PC-9 (cell line): ENCODE measurements around the gene PSMD13. TPM values are rescaled to one million over a fixed set of nuclear protein-coding genes. Genes with fewer than 3 reads are reported as not detected.

Experiments used
- BruUV-seq: library from RNA; stranded (reverse); fragments of 400-500 nt; replicated peaks from 2 replicates; lab custom pipeline; 2021; lab: Mats Ljungman, UMichigan
- CTCF ChIA-PET: fragments of 300-600 bp; sonication (Branson Sonifier 250); formaldehyde crosslinking; loops from one replicate; lab custom pipeline; 2022; ENCODE audit warnings: antibody characterized with exemption; lab: Charles Lee
- POLR2A ChIA-PET: fragments of 300-600 bp; sonication (Branson Sonifier 250); formaldehyde crosslinking; loops from one replicate; lab custom pipeline; 2022; ENCODE audit warnings: antibody characterized with exemption; ENCODE audit not compliant: unreplicated experiment; lab: Charles Lee
- DNase-seq, 2 experiments: peaks; one replicate each; pipeline versions ENCODE4 v3.0.0 to v3.0.0-alpha.2; 2015 to 2022; ENCODE audit warnings: mixed read lengths in 1 of 2
- H2AFZ ChIP-seq: fragments of 200-600 bp; sonication (generic); 2 replicates; pipeline ENCODE4 v1.8.1; 2017; ENCODE audit warnings: antibody characterized with exemption
- H3F3A ChIP-seq: fragments of 200-600 bp; sonication (generic); 2 replicates; pipeline ENCODE4 v1.8.1; 2017; ENCODE audit warnings: antibody characterized with exemption, mild to moderate bottlenecking, low read depth; ENCODE audit not compliant: insufficient read depth
- H3K27ac ChIP-seq: fragments of 200-600 bp; sonication (generic); 2 replicates; pipeline ENCODE4 v1.6.1; 2016; ENCODE audit warnings: mixed run types
- H3K27me3 ChIP-seq: fragments of 200-600 bp; sonication (generic); 2 replicates; pipeline ENCODE4 v1.6.1; 2016; ENCODE audit warnings: low read depth, mixed run types; ENCODE audit not compliant: insufficient read depth
- H3K36me3 ChIP-seq: fragments of 200-600 bp; sonication (generic); 2 replicates; pipeline ENCODE4 v1.6.1; 2016; ENCODE audit warnings: low read depth, mixed run types
- H3K4me1 ChIP-seq: fragments of 200-600 bp; sonication (generic); replicated peaks from 2 replicates; pipeline ENCODE4 v1.6.1; 2016; ENCODE audit warnings: mixed run types; ENCODE audit not compliant: insufficient read depth
- H3K4me2 ChIP-seq: fragments of 200-600 bp; sonication (generic); 2 replicates; pipeline ENCODE4 v1.6.1; 2017; ENCODE audit warnings: mixed run types
- H3K4me3 ChIP-seq: fragments of 200-600 bp; sonication (generic); 2 replicates; pipeline ENCODE4 v1.6.1; 2016; ENCODE audit warnings: mixed run types
- H3K79me2 ChIP-seq: fragments of 200-600 bp; sonication (generic); 2 replicates; pipeline ENCODE4 v1.6.1; 2017; ENCODE audit warnings: low read depth, mixed run types
- H3K9me2 ChIP-seq: fragments of 200-600 bp; sonication (generic); 2 replicates; pipeline ENCODE4 v1.8.1; 2017; ENCODE audit warnings: mild to moderate bottlenecking; ENCODE audit not compliant: insufficient read depth
- H3K9me3 ChIP-seq: fragments of 200-600 bp; sonication (generic); 2 replicates; pipeline ENCODE4 v1.8.1; 2016; ENCODE audit warnings: low read depth; ENCODE audit not compliant: insufficient read depth
- H4K20me1 ChIP-seq: fragments of 200-600 bp; sonication (generic); 2 replicates; pipeline ENCODE4 v1.8.1; 2017; ENCODE audit not compliant: insufficient read depth
- EZH2 ChIP-seq: fragments of 200-600 bp; sonication (generic); IDR thresholded peaks from 2 replicates; pipeline ENCODE4 v1.8.0; 2017; ENCODE audit warnings: antibody characterized with exemption, low read depth
- intact Hi-C: fragments of 100-400 bp; cut with micrococcal nuclease; formaldehyde crosslinking; loops from one replicate; pipeline ENCODE4 v1.10.0; 2022; ENCODE audit not compliant: unreplicated experiment
- total RNA-seq: library from RNA; stranded (reverse); gene quantifications from 2 replicates; pipeline ENCODE4 v1.2.3, GENCODE V29; 2021
- TF ChIP-seq, protein P1 (sequence below): fragments of 200-600 bp; sonication (generic); conservative IDR thresholded peaks from 2 replicates; pipeline ENCODE4 v1.6.1; 2017; ENCODE audit warnings: mixed run types, antibody characterized with exemption, mild to moderate bottlenecking, moderate library complexity

The PSMD13 gene
- total RNA-seq, 1 experiment from 2014 or later: 143 TPM

DNA sequence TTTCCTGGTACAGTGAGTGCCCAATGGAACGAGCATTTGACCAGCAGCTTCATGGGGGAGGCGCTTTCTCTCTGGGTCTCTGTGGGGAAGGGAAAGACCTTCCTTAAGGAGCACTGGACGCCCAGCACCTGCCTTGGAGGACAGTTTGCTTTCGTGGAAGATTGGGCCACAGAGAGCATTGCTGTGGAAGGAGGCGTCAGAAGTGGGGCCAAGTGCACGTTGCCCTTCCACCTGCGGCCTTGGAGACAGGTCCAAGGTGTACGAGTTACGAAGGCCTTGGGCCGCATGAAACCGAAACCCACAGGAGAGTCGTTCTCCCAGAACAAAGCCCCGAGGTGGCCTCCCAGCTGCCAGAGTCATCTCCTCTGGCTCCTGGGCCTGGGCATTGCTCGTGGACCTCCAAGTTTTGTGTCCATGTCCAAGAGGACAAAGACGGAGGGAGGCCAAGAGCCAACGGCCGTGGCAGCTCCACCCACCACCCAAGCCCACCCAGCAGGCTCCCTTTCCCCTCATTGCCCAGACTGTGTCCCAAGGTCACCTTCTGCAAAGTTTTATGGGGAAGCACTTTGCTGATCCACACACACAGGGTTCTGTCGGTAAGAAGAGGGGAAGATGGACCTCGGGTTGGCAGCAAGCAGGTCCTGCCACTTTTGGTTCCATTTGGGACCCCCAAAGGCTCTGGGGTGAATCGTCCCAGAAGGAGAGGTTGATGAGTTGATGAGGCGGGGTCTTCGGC is 35.6 kb downstream of the PSMD13 start:
- intact Hi-C loops: no loop called here
- no peak for TF ChIP-seq EZH2
- TF ChIP-seq, protein P1, sequence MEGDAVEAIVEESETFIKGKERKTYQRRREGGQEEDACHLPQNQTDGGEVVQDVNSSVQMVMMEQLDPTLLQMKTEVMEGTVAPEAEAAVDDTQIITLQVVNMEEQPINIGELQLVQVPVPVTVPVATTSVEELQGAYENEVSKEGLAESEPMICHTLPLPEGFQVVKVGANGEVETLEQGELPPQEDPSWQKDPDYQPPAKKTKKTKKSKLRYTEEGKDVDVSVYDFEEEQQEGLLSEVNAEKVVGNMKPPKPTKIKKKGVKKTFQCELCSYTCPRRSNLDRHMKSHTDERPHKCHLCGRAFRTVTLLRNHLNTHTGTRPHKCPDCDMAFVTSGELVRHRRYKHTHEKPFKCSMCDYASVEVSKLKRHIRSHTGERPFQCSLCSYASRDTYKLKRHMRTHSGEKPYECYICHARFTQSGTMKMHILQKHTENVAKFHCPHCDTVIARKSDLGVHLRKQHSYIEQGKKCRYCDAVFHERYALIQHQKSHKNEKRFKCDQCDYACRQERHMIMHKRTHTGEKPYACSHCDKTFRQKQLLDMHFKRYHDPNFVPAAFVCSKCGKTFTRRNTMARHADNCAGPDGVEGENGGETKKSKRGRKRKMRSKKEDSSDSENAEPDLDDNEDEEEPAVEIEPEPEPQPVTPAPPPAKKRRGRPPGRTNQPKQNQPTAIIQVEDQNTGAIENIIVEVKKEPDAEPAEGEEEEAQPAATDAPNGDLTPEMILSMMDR: no peak
- H3K27ac ChIP-seq: no peak overlapping the region
- H3K9me3 ChIP-seq: no peaks in the 10 kb centered on the region
- H4K20me1 ChIP-seq: no peaks in the 10 kb centered on the region
- DNase-seq: no peak
- H3K79me2 ChIP-seq: no peaks in the 10 kb centered on the region
- H3F3A ChIP-seq: no peaks in the 10 kb centered on the region
- no peak overlapping the region for H2AFZ ChIP-seq
- no peaks in the 10 kb centered on the region for H3K9me2 ChIP-seq
- no TSS peak for BruUV-seq
- ChIA-PET POLR2A (no interaction called here), CTCF (no interaction called here)
- H3K36me3 ChIP-seq: no peaks in the 10 kb centered on the region
- no peaks in the 10 kb centered on the region for H3K4me1 ChIP-seq
- H3K27me3 ChIP-seq: no peaks in the 10 kb centered on the region
- no peak overlapping the region for H3K4me2 ChIP-seq
- no peak overlapping the region for H3K4me3 ChIP-seq

DNA sequence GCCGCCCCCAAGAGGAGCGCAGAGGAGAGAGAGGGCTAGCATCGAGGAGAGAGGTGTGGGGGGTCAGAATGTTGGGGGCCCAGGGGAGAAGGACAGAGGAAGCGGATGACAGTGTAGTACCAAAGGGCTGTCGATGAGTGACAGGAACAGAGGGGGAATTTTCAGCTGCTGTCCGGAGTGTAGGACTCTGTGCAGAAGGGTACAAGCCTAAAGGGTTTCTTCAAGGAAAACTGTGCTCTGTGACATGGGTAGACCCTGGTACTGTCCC is 36.1 kb downstream of the PSMD13 start:
- Histone ChIP-seq H2AFZ (no peak overlapping the region), H3K4me1 (no peaks in the 10 kb centered on the region), H3K27ac (no peak overlapping the region), H3K9me3 (no peaks in the 10 kb centered on the region), H3K27me3 (no peaks in the 10 kb centered on the region), H3K4me3 (no peak overlapping the region), H3K9me2 (no peaks in the 10 kb centered on the region), H3F3A (no peaks in the 10 kb centered on the region), H3K4me2 (no peak overlapping the region), H3K36me3 (no peaks in the 10 kb centered on the region), H3K79me2 (no peaks in the 10 kb centered on the region), H4K20me1 (no peaks in the 10 kb centered on the region)
- no TSS peak for BruUV-seq
- POLR2A ChIA-PET: no interaction called here
- CTCF ChIA-PET: no interaction called here
- intact Hi-C loops: no loop called here
- TF ChIP-seq, protein P1: no peak
- no peak for TF ChIP-seq EZH2
- DNase-seq: no peak

DNA sequence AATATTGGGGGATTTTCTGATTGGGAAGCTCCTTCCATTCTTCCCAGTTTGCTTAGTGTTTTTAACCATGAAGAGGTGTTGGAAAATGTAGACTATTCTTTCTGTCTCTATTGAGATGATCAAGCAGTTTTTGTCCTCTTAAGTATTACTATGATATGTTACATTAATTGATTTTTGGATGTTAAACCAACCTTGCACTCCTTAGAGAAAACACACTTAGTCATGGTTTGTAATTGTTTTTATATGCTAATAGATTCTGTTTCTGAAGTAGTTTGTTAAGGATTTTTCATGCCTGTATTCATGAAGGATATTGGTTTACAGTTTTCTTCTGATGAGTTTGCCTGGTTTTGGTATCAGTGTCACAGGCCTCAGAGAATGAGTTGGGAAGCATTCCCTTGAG is 39.4 kb downstream of the PSMD13 start:
- Histone ChIP-seq H3K79me2 (no peaks in the 10 kb centered on the region), H3K4me2 (no peak overlapping the region), H3K27ac (no peak overlapping the region), H3K4me1 (no peaks in the 10 kb centered on the region), H3K9me2 (no peaks in the 10 kb centered on the region), H3K36me3 (no peaks in the 10 kb centered on the region), H3K9me3 (no peaks in the 10 kb centered on the region), H2AFZ (no peak overlapping the region), H3F3A (no peaks in the 10 kb centered on the region), H3K4me3 (no peak overlapping the region), H4K20me1 (no peaks in the 10 kb centered on the region), H3K27me3 (no peaks in the 10 kb centered on the region)
- TF ChIP-seq, protein P1: no peak
- no peak for TF ChIP-seq EZH2
- DNase-seq: no peak
- CTCF ChIA-PET: no interaction called here
- intact Hi-C loops: no loop called here
- POLR2A ChIA-PET: no interaction called here
- BruUV-seq: no TSS peak
